Glomerular visceral epithelial cell (primary cell): ENCODE data around the gene ARHGEF4.

Experiments
- DNase-seq: peaks from one replicate; pipeline ENCODE4 v3.0.0-alpha.2; 2016; ENCODE audit errors: extremely low spot score

ARHGEF4 gene

DNA sequence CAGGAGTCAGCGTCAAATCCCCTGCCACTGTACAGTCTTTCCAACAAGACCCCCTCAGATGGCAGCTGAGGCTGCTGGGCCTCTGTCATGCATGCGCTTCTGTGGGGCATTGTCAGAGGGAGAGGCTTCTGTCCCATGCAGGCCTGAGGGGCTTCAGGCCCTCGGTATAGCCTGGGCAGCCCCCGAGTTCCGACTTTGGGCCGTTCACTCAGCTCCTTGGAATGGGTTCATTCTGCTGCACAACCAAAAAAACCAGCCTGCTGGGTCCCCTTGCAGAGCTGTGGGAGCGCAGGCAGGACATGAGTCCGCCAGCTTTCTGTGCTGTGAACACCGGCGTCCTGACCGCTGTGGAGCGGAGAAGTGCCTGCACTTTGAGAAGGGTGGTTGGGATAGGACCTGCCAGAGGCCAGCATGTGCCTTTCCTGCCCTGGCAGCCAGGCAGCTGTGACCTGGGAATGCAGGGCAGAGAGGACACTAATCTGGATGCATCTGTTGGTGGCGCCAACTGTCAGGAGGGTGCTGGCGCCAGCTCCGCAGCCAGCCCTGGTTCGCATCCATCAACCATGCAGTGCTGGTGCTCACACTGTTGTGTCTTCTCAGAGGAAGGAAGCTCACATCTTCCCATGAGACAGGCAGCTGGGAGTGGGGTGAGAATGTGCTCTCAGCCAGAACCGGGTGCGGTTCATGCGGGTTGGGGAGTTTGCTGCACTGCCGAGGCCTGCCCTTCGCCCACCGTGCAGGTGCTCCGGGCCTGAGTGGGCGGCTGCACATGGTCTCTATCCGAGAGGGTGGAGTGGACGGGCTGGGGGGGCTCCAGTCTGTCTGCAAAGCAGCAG lies 14.3 kb downstream of the ARHGEF4 start:
- DNase-seq: peak; percentile 18

DNA sequence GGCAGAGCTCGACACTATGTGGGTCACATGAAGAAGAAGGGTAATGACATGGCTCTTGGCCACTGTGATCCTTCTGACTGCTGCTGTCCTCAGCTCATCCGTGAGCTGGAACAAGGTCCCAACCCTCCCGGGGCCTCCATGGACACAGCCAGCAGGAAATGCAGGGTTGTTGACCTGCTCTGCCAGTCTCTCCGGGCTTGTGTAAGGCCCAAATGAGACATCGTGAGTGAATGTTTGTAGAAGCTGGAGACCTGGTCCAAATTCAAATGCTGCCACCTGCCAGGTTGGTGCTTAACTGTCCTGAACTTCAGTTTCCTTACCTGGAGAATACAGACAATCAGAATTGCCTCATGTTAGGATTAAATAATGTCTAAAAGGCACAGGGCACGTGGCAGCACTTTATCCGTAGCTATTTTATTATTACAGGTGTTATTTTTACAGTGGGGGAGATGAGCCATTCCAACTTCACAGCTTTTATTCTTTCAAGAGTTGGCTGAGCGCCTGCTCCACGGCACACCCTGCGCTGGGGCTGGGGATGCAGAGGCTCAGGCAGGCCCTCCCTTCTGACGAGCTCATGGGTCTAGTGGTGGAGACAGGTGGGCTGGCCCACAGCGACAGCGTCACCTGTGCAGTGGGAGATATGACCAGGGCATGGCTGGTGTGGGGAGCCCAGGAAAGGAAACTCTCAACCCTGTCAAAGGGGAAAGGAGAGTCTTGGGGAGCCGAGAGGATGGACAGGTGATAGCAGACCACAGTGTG lies 15.1 kb downstream of the ARHGEF4 start:
- no peak for DNase-seq

DNA sequence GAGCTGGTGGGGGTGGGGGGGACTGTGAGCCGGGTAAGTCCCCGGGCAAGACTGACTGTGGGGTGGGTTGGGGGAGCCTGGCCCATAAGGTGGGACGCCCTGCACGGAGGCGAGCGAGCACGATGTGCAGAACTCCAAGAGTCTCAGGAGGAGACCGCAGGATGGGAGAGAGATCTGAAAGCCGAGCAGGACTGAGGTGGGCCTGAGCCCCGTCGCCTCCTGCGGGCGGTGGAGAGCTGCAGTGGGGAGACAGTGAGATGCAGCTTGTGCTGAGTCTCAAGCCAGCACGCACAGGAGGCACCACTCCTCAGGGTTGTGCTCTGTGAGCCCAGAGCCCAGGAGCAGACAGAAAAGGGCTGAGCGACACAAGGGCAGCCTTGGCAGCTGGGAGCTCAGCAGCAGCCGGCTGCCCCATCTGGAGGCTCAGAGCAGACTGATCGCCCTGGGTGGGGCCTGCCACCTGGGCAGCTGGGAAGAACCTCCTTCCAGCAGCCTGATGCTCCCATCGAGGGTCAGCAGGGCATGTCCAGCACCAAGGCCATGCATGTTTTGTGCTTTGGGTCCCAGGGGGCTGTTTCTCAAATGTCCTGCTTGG lies 15.9 kb downstream of the ARHGEF4 start:
- DNase-seq: no peak

DNA sequence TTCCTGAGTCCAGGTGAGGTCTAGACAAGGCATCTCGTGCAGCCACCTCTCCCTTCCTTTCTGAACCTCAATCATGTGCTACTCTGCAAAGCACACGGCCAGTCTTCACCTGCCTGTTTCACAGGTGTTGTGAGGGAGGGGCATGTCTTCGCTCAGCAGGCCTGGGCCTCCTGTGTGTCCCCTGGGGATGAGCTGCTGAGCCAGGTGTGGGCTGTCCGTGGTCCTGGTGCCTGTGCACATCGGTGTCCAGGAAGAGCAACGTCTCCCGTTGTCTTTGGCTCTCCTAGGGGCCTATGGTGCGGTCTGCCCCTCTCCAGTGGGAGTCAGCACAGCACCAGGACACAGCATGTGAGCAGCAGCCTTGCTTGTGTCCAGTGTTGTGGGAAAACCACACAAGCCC lies 16.7 kb downstream of the ARHGEF4 start:
- DNase-seq: no peak

DNA sequence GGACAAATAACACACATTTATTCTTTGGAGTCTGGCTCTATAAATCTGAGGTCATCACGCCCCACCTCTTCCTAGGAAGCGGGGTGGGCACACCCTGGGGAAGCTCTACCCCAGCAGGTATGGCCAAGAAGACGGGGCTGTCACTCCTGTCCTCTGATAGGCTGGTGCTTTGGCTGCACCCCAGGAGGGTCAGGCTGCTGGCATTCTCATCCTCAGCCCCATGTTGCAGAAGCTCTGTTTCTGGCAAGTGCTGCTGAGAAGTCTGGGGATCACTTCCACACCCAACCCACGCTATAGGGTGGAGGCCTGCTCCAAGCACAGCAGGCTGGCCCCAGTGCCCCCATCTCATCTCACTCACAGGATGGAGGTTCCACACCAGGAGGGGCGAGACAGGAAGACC lies 17.6 kb downstream of the ARHGEF4 start:
- DNase-seq: no peak

DNA sequence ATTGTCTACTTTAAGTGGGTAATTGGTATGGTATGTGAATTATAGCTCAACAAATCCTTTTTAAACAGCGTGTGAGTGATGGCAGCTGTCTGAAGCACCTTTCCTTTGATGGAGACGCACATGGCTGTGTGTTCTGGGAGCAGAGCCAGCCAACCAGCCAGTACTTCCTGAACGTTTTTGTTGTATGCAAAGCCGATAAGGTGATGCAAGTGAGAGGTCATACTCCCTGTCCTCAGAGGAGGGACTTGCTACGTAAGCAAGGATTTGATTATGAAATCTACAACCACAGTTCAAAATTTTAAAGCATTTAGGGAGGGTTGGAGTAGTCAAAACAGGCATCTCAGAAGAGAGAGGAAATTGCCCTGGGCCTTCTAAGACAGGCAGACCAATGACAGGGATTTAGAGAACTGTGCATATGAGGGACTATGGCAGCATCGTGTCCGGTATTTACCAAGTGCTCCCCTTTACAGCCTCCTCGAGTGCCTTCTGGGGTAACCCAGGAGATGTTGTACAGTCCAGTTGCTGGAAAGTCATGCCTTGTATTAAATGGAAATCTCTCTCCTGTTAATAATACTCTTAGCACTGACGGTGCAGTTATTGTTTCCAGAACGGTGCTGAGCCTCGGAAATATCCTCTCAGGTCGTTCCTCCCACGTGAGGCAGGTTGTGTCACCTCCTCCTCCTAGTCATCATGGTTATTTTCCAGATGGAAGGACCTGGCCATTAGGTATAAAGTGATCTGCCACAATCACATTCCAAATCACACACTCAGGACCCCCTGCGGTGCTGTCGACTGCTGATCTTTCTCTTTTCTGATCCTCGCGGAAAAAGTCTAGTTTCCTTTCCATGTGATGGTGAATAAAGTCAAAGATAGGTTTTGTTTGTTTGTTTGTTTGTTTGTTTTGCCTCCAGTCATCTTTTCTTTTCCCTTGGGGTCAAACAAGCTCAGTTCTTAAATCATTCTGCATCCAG lies 28.4 kb downstream of the ARHGEF4 start:
- no peak for DNase-seq

DNA sequence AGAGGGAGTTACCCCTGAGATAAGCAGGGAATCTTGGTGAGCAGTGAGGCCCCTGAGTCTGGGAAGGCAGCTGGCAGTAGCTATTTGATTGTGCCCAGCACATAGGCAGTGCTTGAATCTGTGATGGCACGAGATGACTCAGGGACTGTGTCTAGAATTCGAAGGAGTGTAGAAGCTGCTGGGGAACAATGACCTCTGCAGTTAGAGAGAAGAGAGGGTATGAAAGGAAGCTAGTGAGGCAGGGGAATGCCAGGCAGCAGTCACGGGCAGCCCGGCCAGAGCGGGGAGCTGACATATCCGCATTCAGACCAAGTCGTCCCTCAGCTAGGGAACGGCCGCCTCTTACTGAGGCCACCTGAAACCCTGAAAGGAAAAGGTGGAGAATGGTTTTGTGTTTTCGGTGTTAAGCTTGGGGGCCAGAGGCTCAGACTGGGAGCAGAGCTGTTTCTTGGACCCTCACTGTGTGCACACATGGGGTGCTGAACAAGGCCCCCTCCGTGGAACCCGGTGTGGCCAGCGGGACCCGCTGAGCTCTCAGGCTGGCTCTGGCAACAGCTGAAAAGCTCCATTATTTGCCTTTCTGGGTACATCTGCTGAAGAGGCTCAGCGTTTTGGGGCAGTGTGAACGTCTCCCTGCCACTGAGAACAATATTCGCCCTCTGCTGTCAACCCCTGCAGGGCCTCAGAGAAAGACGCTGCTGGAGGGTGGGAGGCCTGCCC lies 32.9 kb downstream of the ARHGEF4 start:
- no peak for DNase-seq

DNA sequence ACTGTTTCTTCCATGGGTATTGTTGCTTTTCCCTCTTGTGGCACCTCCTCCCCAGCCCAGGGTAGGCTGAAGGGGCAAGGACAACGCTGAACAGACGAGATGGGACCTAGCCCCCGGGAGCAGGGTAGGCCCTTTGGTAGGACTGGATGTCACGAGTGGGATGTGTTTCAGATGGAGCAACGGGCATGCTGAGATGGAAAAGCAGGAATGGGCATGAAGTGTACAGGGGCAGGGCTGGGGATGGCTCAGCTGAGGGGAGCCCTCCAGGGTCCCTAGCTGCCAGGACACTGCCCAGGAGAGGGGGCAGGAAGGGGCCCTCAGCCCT lies 33.4 kb downstream of the ARHGEF4 start:
- no peak for DNase-seq

DNA sequence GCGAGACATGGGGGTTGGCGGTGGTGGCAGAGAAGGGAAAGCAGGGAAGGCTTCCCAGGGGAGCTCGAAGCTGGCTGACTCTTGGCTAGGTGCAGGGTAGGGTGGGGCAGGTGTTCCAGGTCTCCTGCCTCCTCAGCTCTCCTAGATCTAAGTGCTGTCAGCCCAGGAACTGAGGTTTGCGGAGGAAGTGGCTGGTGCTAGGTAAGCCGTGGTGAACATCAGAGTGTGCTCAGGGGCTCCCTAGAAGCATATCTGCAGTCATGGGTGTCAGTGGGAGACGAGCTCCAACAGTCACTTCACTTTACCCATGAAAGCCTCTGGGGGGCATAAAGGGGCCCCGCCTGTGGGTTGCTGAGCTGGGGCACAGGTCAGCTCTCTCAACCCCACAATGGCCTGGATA lies 34.1 kb downstream of the ARHGEF4 start:
- DNase-seq: no peak

DNA sequence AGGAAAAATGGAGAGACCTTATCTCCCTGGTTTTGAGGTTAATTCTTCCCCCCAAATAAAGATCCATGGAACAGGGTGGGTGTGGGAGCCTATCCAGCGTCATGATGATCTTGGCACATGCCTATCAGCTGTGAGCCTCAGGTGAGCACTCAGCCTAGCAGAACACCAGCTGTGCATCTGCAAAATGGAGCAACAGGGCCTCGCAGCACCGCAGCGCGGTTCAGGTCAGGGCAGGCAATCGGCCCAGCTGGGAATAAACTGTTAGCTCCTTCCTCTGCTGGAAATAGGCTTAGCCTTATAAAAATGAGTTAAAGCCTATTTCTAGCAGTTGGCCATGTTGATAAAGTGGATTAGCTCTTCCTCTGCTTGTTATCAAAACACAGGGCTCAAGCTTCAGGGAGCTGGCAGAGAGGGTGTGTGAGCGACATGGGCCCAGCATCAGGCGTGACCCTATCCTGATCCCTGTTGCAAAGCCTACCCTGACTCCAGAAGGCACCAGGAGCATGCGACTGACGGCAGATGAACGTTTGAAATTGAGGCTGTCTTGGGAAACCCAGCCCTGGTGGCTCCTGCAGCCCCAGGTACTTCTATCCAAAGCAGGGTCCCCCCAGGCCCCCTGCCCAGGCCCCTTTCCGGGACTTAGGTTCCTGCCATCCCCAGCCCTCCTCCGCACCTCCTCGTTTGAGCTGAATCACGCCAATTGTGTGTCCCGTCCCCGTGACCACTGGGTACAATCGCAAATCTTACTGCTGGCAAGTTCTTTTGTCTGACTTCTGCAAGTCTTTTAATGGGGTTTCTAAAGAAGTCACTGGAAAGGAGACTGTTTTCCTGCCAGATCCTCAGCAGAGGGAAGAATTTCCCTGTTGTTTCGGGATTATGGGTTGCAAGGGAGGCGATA lies 35.4 kb downstream of the ARHGEF4 start:
- DNase-seq: no peak

DNA sequence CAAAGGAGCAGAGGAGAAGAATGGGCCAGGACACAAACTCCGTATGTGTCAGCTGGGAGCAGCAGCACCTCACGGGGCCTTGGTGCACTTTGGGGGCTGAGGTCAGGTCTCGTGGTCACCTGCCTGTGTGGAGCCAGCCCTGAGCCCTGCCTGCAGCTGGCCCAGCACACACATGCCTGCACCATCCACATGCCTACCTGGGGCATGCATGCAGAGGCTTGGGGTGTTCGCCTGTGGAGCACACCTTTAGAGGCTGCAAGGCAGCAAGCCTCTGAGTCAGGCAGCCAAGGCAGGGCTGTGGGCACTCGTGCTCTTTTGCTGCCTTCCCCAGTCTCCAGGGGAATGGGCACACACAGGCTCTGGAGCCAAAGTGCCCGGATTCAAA lies 36.0 kb downstream of the ARHGEF4 start:
- no peak for DNase-seq

DNA sequence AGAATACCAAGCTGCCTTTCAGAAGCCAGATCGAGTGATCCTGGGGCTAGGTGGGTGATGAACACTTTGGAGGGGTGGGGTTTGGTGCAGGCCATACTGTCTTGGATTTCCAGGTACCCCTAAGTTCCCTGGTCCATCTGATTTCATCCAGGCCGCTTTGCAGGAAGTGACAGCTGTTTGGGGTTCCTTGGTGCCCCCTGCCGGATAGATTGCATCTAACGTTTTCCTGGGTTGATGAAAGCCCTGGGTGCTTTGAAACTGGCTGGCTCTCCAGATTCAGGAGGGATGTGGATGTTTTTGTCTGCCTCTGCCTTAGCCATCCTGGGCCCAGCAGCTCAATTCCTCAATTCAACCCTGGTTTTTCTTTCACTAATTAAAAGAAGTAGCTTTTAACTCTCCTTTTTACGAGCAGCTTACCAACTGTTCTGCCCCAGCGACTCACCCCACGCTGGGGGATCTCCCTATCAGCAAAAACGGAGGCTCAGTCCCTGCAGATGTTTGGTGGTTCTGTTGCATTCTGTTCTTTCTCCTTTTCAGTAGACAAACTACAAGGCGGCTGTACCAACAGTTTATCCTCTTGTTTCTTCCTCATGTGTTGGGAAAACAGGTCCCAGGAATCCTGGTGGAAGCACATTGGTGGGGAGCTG lies 37.1 kb downstream of the ARHGEF4 start:
- peak; percentile 76 for DNase-seq

DNA sequence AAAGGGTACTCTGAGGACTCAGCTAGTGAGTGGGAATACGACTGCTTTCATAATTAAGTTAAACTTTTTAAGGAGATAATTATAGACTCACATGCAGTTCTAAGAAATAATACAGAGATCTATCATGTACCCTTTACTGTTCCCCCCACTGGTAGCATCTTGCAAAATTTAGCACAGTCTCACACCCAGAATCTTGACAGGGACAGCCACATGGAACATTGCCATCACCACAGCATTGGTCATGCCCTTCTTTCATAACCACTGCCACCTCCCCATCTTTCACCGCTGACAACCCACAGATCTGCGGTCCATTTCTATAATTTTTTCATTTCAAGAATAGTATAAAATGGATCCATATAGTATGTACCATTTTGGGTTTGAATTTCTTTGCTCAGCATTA lies 37.8 kb downstream of the ARHGEF4 start:
- DNase-seq: no peak

DNA sequence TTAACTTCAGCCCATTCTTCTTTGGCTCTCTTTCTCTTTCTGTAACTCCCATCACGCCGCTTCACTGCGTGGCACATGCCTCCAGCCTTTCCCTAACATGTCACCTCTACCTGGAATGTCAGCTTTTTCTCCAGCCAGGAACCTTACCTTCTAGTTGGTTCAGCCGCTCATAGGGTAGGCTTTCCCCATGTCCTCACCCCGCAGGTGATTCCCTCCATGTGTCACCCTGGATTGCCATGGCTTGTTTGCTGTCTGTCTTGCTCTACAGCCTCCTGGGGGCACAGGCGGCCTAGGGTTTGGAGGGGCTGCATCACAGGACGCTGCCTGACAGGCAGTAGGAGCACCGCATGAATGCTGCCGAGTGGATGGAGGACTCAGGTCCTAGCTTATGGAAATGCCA lies 39.2 kb downstream of the ARHGEF4 start:
- no peak for DNase-seq

DNA sequence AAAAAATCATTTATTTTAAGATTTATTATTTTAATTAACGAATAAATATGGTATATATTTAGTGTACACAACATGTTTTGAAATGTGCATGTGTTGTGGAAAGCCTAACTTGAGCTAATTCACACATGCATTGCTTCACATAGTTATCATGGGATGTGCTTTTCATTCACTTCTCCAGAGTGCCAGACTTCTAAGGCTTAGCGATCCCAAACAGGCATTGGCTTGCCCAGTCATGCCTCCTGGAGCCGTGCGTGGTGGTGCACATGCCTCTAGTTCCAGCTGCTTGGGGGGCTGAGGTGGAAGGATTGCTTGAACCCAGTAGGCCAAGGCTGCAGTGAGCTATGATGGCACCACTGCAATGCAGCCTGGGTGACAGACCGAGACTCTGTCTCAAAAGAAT lies 40.5 kb downstream of the ARHGEF4 start:
- DNase-seq: no peak

DNA sequence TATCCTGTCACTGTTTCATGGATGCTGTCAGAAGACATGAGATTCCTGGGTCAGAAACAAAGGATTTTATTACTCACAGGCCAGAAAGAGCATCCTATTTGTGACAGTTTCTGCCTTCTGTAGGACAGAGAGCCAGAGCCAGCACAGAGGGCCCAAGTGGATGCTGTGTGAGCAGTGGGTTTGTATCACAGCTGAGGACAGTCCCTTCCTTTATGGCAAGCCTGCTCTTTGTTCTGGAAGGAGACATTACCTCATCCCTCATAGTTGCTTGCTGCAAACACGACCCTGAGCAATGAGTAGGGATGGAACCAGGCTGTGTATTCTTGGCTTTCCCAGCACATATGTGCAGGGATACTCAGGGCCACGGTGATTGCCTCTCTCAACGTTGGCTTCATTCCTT lies 41.6 kb downstream of the ARHGEF4 start:
- DNase-seq: no peak

DNA sequence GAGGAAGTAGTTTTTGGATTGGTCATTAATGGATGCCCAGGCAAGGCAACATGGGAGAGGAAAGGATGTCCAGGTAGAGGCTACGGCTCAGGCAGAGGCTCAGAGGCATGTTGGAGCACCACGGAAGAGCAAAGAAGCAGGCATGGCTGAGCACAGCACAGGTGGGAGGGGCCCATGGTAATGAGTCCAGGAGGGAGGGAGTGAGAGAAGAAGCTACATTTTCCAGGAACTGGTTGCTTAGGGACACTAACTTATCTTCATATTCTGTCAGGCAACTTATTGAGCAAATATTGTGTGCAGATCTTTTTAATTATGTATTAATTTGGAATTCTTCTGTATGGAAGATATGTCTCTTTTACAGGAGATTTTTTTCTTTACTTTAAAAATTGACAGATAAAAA lies 42.2 kb downstream of the ARHGEF4 start:
- no peak for DNase-seq

DNA sequence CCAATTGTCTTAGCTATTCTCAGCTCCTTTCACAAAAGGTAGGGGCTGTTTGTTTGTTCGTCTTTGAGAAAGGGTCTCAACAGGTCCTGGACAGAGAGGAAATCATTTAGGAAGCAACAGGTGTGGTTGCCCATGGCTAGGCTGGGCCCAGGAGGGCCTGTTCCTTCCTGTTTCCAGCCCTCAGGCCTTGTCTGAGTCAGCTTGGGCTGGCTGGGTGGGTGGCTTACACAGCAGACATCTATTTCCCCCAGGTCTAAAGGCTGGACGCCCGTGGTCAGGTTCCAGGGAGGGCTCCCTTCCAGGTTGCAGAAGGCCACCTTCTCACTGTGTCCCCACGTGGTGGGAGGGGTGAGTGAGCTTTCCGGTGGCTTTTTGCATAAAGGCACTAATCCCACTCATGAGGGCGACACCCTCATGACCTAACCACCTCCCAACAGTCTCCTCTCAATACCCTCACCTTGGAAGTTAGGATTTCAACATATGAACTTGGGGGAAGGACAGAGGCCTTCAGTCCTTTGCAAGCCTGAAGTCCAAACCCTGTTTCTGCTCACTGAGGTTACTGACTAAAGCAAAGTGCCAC lies 45.5 kb downstream of the ARHGEF4 start:
- DNase-seq: no peak

DNA sequence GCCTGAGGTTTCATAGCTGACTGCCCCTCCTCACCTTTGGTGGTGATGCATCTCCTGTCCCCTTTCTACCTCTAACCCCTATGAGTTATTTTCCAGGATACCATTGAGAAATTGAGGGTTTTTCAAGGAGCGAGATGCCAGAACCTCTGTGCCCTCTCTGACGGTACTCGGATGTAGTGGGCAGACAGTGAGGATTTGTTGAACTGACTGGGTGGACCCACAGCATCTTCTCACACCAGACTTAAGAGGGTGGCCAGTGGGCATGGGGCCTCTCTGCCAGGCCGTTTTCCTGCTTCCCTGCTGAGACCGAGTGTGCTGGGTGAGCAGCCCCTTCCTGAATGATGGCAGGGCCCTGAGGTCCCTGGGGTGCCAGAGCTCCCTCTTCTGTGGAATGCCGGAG lies 46.3 kb downstream of the ARHGEF4 start:
- no peak for DNase-seq
